CD4-positive, alpha-beta T cell (primary cell): ENCODE measurements around the gene N4BP2. TPM values are rescaled to one million over a fixed set of nuclear protein-coding genes. Genes with fewer than 3 reads are reported as not detected.
A peak's percentile ranks its signal among the peaks of the same experiment; 100 is the strongest.

Source experiments
- ATAC-seq: fragments of 200-7000 bp; cut with Tn5 transposase; one replicate; pipeline ENCODE4 v1.10.0; 2022; ENCODE audit warnings: mild to moderate bottlenecking; ENCODE audit not compliant: poor library complexity
- CTCF ChIA-PET: fragments of 350-600 bp; sonication (Branson Sonifier 250); formaldehyde crosslinking; loops from one replicate; lab custom pipeline; 2021; ENCODE audit warnings: antibody characterized with exemption, inconsistent platforms; lab: Charles Lee
- POLR2A ChIA-PET: fragments of 350-600 bp; sonication (Branson Sonifier 250); formaldehyde crosslinking; loops from one replicate; lab custom pipeline; 2021; ENCODE audit warnings: antibody characterized with exemption, inconsistent platforms; lab: Charles Lee
- DNase-seq, 14 experiments: peaks; one replicate each; pipeline ENCODE4 v3.0.0-alpha.2; 2013 to 2020; ENCODE audit warnings: mixed read lengths in 2 of 14
- H3K27ac ChIP-seq, 2 donors: one replicate each; pipeline versions ENCODE4 v1.5.1 to v1.7.0; 2013; ENCODE audit warnings: low read length in 2 of 2, low read depth in 1 of 2, mild to moderate bottlenecking in 1 of 2
- H3K27me3 ChIP-seq, 2 experiments: 1 replicate in 1 of 2; 2 replicates in 1 of 2; pipeline versions ENCODE4 v1.6.1 to v1.7.0; 2013; ENCODE audit warnings: low read length in 2 of 2, control low read depth in 1 of 2, mild to moderate bottlenecking in 1 of 2, moderate library complexity in 1 of 2; ENCODE audit not compliant: insufficient read depth in 2 of 2, control insufficient read depth in 1 of 2
- H3K36me3 ChIP-seq: one replicate; pipeline ENCODE4 v1.6.1; 2013; ENCODE audit warnings: low read length, control low read depth; ENCODE audit not compliant: insufficient read depth
- H3K4me1 ChIP-seq: one replicate; pipeline ENCODE4 v1.6.1; 2013; ENCODE audit warnings: low read length, control low read depth; ENCODE audit not compliant: insufficient read depth
- H3K4me3 ChIP-seq: one replicate; pipeline ENCODE4 v1.5.1; 2013; ENCODE audit warnings: mild to moderate bottlenecking, low read length, moderate library complexity
- H3K9me3 ChIP-seq, 2 experiments: 1 replicate in 1 of 2; 2 replicates in 1 of 2; pipeline versions ENCODE4 v1.6.1 to v1.7.0; 2013; ENCODE audit warnings: low read length in 2 of 2, mild to moderate bottlenecking in 2 of 2, control low read depth in 1 of 2, moderate library complexity in 1 of 2; ENCODE audit not compliant: control insufficient read depth in 1 of 2, insufficient read depth in 1 of 2
- H3K27ac Mint-ChIP-seq: one replicate; pipeline ENCODE4 v1.8.0; 2020; ENCODE audit warnings: mixed read lengths
- H3K27me3 Mint-ChIP-seq: one replicate; pipeline ENCODE4 v1.8.0; 2021; ENCODE audit warnings: mixed read lengths
- H3K36me3 Mint-ChIP-seq: one replicate; pipeline ENCODE4 v1.8.0; 2021; ENCODE audit warnings: low read depth, mixed read lengths
- H3K4me1 Mint-ChIP-seq: one replicate; pipeline ENCODE4 v1.8.0; 2021; ENCODE audit warnings: low read depth, mixed read lengths
- H3K4me3 Mint-ChIP-seq: one replicate; pipeline ENCODE4 v1.8.0; 2020; ENCODE audit warnings: mild to moderate bottlenecking, mixed read lengths
- H3K9me3 Mint-ChIP-seq: one replicate; pipeline ENCODE4 v1.8.0; 2020; ENCODE audit warnings: mixed read lengths
- intact Hi-C, 2 experiments: fragments of 100-400 bp; cut with DNase I in 1 of 2; cut with micrococcal nuclease in 1 of 2; formaldehyde crosslinking; loops; one replicate each; pipeline versions ENCODE4 v1.15.1 to v1.9.0; 2023 to 2025; cut with DNase I, micrococcal nuclease
- total RNA-seq, 174 experiments: library from RNA in 2 of 174; stranded (reverse) in 2 of 174; gene quantifications; one replicate each; pipeline ENCODE4 v1.2.3 and lab custom pipeline; 2021 to 2026
- TF ChIP-seq, protein P1 (sequence below): fragments of 200-600 bp; IDR thresholded peaks from one replicate; pipeline ENCODE4 v1.8.0; 2022; ENCODE audit warnings: antibody characterized with exemption, mild to moderate bottlenecking

Gene N4BP2
- total RNA-seq, 2 experiments from 2014 or later = 21.7 to 25.2 TPM

DNA sequence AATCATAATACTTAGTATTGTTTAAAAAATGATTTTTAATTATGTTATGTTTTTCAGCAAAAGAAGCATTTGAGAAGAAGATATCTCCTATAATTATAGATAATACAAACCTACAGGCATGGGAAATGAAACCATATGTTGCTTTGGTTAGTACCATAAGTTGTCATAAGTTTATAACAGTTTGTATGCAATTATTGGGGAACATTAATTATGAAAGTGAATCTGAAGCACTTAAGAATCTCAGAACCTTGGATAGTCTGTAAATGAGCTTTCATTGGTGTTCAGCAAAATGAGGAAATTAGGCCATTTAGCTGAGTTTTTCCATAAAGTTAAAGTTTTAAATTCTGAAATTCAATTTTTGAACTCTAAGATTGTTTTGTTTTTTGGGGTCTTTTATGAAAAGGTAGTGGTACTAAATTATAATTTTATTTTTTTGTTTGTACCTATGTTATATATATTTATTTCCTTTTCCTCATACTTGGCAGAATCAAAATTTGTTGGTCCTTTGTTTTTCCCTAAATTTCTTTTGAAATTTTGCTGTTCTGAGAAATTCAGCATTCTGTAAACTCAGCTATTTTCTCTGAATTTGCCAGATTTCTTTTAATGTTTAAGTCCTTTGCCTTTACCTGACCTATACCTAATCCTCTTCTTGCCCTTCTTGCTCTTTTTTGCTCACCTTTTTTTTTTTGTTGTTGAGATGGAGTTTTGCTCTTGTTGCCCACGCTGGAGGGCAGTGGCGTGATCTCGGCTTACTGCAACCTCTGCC, 55.6 kb downstream of the N4BP2 start:
- Mint-ChIP-seq H3K4me3 (no peak overlapping the region), H3K4me1 (no peaks in the 10 kb centered on the region), H3K27me3 (no peaks in the 10 kb centered on the region), H3K9me3 (no peaks in the 10 kb centered on the region), H3K27ac (no peak overlapping the region), H3K36me3 (peaks cover 72% of the 10 kb centered on the region)
- no peaks in the 10 kb centered on the region for H3K27me3 ChIP-seq
- ATAC-seq (no peak), DNase-seq (no peak)
- H3K4me1 ChIP-seq = no peaks in the 10 kb centered on the region
- H3K27ac ChIP-seq = no peak overlapping the region
- intact Hi-C loops = no loop called here
- TF ChIP-seq, protein P1, sequence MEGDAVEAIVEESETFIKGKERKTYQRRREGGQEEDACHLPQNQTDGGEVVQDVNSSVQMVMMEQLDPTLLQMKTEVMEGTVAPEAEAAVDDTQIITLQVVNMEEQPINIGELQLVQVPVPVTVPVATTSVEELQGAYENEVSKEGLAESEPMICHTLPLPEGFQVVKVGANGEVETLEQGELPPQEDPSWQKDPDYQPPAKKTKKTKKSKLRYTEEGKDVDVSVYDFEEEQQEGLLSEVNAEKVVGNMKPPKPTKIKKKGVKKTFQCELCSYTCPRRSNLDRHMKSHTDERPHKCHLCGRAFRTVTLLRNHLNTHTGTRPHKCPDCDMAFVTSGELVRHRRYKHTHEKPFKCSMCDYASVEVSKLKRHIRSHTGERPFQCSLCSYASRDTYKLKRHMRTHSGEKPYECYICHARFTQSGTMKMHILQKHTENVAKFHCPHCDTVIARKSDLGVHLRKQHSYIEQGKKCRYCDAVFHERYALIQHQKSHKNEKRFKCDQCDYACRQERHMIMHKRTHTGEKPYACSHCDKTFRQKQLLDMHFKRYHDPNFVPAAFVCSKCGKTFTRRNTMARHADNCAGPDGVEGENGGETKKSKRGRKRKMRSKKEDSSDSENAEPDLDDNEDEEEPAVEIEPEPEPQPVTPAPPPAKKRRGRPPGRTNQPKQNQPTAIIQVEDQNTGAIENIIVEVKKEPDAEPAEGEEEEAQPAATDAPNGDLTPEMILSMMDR = no peak
- H3K36me3 ChIP-seq = peaks cover 25% of the 10 kb centered on the region
- CTCF ChIA-PET = no interaction called here
- H3K4me3 ChIP-seq = no peak overlapping the region
- no peaks in the 10 kb centered on the region for H3K9me3 ChIP-seq
- POLR2A ChIA-PET = no interaction called here

DNA sequence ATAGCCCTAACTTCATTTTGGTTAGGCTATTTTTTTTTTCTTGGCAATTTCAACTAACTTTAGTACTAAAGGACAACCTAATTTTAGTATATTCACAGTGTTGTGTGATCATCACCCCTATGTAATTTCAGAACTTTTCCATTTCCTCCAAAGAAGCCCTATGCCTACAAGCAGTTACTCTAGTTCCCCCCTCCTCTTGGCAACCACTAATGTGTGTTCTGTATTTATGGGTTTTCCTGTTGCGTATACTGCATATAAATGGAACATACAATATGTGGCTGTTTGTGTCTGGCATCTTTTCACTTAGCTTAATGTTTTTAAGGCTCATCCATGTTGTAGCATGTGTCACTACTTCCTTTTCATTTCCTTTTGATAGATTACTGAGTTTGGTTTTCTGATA, 57.6 kb downstream of the N4BP2 start:
- no peak for ATAC-seq
- H3K9me3 ChIP-seq = no peaks in the 10 kb centered on the region
- no peak overlapping the region for H3K4me3 ChIP-seq
- Mint-ChIP-seq H3K36me3 (peaks cover 69% of the 10 kb centered on the region), H3K9me3 (no peaks in the 10 kb centered on the region), H3K27me3 (no peaks in the 10 kb centered on the region), H3K27ac (no peak overlapping the region), H3K4me1 (peaks cover under 1% of the 10 kb centered on the region), H3K4me3 (no peak overlapping the region)
- CTCF ChIA-PET = interaction anchor here (2.0 kb wide), 1 partner anchor 211 kb away, joined by 5 read pairs; no protein-coding TSS in a partner anchor
- DNase-seq = no peak
- no peak overlapping the region for H3K27ac ChIP-seq
- H3K27me3 ChIP-seq = no peaks in the 10 kb centered on the region
- TF ChIP-seq, protein P1 = no peak
- intact Hi-C loops = no loop called here
- POLR2A ChIA-PET = no interaction called here
- H3K4me1 ChIP-seq = no peaks in the 10 kb centered on the region
- H3K36me3 ChIP-seq = peaks cover 14% of the 10 kb centered on the region

DNA sequence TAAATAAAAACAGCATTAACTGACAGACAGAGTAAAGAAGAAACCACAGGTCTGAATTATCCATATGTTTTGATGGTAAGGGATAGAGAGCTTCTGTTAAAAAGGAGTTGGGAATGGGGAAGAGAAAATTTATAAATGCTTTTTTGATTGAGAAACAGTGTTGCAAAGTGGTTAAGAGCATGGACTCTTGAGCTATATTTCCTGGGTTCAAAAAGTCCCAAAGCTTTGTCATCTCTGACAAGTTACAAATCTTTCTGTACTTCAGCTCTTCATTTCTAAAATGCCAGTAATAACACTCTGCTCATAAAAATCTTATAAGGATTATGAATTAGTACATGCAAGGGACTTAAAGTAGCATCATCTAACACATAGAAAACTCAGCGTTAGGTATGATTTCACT, 62.2 kb downstream of the N4BP2 start:
- H3K4me1 Mint-ChIP-seq = peaks cover 40% of the 10 kb centered on the region
- no peaks in the 10 kb centered on the region for H3K27me3 Mint-ChIP-seq
- TF ChIP-seq, protein P1 = no peak
- peaks cover 5% of the 10 kb centered on the region for H3K36me3 ChIP-seq
- H3K9me3 Mint-ChIP-seq = no peaks in the 10 kb centered on the region
- H3K27ac ChIP-seq = no peak overlapping the region
- H3K4me1 ChIP-seq = no peaks in the 10 kb centered on the region
- peaks cover 46% of the 10 kb centered on the region for H3K36me3 Mint-ChIP-seq
- ATAC-seq (no peak), DNase-seq (no peak)
- no peaks in the 10 kb centered on the region for H3K27me3 ChIP-seq
- intact Hi-C loops = no loop called here
- no peak overlapping the region for H3K4me3 ChIP-seq
- CTCF ChIA-PET = interaction anchor here (1.0 to 1.3 kb wide), 2 partner anchors 35 to 63 kb away, joined by 3 read pairs; partner anchors contain the start of gene N4BP2
- POLR2A ChIA-PET = no interaction called here
- no peak overlapping the region for H3K4me3 Mint-ChIP-seq
- no peaks in the 10 kb centered on the region for H3K9me3 ChIP-seq
- H3K27ac Mint-ChIP-seq = peak overlapping the region; percentile 69
